ENCODE data around the gene POR. TPM values are rescaled to one million over a fixed set of nuclear protein-coding genes. Genes with fewer than 3 reads are reported as not detected.

POR gene
- total RNA-seq, 1 experiment from 2014 or later, result 151 TPM

GRCh38 chr7:75921479-75921878 lies 6.5 kb downstream of the POR start (continued):
- TF ChIP-seq, protein P1, sequence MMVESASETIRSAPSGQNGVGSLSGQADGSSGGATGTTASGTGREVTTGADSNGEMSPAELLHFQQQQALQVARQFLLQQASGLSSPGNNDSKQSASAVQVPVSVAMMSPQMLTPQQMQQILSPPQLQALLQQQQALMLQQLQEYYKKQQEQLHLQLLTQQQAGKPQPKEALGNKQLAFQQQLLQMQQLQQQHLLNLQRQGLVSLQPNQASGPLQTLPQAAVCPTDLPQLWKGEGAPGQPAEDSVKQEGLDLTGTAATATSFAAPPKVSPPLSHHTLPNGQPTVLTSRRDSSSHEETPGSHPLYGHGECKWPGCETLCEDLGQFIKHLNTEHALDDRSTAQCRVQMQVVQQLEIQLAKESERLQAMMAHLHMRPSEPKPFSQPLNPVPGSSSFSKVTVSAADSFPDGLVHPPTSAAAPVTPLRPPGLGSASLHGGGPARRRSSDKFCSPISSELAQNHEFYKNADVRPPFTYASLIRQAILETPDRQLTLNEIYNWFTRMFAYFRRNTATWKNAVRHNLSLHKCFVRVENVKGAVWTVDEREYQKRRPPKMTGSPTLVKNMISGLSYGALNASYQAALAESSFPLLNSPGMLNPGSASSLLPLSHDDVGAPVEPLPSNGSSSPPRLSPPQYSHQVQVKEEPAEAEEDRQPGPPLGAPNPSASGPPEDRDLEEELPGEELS (CRISPR knock-in tag; IDR thresholded peaks at IDR 0.05), result no peak
- TF ChIP-seq, protein P2, sequence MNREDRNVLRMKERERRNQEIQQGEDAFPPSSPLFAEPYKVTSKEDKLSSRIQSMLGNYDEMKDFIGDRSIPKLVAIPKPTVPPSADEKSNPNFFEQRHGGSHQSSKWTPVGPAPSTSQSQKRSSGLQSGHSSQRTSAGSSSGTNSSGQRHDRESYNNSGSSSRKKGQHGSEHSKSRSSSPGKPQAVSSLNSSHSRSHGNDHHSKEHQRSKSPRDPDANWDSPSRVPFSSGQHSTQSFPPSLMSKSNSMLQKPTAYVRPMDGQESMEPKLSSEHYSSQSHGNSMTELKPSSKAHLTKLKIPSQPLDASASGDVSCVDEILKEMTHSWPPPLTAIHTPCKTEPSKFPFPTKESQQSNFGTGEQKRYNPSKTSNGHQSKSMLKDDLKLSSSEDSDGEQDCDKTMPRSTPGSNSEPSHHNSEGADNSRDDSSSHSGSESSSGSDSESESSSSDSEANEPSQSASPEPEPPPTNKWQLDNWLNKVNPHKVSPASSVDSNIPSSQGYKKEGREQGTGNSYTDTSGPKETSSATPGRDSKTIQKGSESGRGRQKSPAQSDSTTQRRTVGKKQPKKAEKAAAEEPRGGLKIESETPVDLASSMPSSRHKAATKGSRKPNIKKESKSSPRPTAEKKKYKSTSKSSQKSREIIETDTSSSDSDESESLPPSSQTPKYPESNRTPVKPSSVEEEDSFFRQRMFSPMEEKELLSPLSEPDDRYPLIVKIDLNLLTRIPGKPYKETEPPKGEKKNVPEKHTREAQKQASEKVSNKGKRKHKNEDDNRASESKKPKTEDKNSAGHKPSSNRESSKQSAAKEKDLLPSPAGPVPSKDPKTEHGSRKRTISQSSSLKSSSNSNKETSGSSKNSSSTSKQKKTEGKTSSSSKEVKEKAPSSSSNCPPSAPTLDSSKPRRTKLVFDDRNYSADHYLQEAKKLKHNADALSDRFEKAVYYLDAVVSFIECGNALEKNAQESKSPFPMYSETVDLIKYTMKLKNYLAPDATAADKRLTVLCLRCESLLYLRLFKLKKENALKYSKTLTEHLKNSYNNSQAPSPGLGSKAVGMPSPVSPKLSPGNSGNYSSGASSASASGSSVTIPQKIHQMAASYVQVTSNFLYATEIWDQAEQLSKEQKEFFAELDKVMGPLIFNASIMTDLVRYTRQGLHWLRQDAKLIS (CRISPR knock-in tag; IDR thresholded peaks at IDR 0.05; ENCODE audit: borderline replicate concordance), result no peak
- TF ChIP-seq GTF2I (CRISPR knock-in tag; conservative IDR thresholded peaks at IDR 0.05) (no peak), ZNF423 (CRISPR knock-in tag; IDR thresholded peaks at IDR 0.05) (no peak), HMGA2 (CRISPR knock-in tag; IDR thresholded peaks at IDR 0.05) (no peak)

DNA sequence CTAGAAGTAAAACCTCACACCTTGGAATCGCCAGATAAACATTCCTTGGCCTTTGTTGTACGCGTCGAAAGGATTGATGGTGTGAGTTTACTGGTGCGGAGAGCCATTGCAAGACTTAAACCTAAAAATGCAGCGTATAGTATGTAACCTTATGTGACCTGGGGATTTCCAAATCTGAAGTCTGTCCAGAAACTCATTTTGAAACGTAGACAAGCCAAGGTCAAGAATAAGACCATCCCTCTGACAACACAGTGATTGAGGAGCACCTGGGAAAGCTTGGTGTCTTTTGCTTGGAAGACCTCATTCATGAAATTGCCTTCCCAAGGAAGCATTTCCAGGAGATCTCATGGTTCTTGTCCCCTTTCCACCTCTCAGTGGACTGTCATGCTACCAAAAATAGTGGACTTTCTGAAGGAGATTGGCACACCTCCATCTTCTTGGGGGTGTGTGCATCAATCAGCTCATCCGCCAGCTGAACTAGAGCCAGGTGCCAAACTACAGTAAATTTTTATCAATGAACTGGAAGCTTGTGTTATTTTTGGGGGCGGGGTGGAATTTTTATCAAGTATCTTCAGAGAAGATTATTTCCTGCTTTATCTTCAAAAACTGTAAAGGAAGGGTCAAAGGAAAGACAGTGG lies 8.1 kb downstream of the POR start:
- TF ChIP-seq, protein P3, sequence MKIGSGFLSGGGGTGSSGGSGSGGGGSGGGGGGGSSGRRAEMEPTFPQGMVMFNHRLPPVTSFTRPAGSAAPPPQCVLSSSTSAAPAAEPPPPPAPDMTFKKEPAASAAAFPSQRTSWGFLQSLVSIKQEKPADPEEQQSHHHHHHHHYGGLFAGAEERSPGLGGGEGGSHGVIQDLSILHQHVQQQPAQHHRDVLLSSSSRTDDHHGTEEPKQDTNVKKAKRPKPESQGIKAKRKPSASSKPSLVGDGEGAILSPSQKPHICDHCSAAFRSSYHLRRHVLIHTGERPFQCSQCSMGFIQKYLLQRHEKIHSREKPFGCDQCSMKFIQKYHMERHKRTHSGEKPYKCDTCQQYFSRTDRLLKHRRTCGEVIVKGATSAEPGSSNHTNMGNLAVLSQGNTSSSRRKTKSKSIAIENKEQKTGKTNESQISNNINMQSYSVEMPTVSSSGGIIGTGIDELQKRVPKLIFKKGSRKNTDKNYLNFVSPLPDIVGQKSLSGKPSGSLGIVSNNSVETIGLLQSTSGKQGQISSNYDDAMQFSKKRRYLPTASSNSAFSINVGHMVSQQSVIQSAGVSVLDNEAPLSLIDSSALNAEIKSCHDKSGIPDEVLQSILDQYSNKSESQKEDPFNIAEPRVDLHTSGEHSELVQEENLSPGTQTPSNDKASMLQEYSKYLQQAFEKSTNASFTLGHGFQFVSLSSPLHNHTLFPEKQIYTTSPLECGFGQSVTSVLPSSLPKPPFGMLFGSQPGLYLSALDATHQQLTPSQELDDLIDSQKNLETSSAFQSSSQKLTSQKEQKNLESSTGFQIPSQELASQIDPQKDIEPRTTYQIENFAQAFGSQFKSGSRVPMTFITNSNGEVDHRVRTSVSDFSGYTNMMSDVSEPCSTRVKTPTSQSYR (CRISPR knock-in tag; IDR thresholded peaks at IDR 0.05), result no peak
- TF ChIP-seq, protein P4, sequence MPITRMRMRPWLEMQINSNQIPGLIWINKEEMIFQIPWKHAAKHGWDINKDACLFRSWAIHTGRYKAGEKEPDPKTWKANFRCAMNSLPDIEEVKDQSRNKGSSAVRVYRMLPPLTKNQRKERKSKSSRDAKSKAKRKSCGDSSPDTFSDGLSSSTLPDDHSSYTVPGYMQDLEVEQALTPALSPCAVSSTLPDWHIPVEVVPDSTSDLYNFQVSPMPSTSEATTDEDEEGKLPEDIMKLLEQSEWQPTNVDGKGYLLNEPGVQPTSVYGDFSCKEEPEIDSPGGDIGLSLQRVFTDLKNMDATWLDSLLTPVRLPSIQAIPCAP (CRISPR knock-in tag; IDR thresholded peaks at IDR 0.05), result no peak
- no peak for TF ChIP-seq SMAD4 (CRISPR knock-in tag; IDR thresholded peaks at IDR 0.05)
- ATAC-seq (no peak), DNase-seq (ENCODE audit: low spot score) (no peak)
- Mint-ChIP-seq H3K36me3 (peaks cover 13% of the 10 kb centered on the region), H3K4me1 (peaks cover 13% of the 10 kb centered on the region), H3K27ac (peak overlapping the region; percentile 20; the same call in 1 of the 2 replicates), H3K27me3 (ENCODE audit: low read depth) (no peaks in the 10 kb centered on the region), H3K4me3 (no peak overlapping the region), H3K9me3 (no peaks in the 10 kb centered on the region)
- POLR2A ChIA-PET, result no interaction called here
- CTCF ChIA-PET, result no interaction called here

- ChIA-PET CTCF (interaction anchor here (0.6 kb wide), 1 partner anchor 77 kb away, joined by 3 read pairs; no protein-coding TSS in a partner anchor), POLR2A (no interaction called here)
- Mint-ChIP-seq H3K36me3 (peaks cover 23% of the 10 kb centered on the region), H3K27ac (no peak overlapping the region), H3K27me3 (ENCODE audit: low read depth) (no peaks in the 10 kb centered on the region), H3K9me3 (no peaks in the 10 kb centered on the region), H3K4me3 (no peak overlapping the region), H3K4me1 (0 out of 2 replicates have a peak, but pooled peaks cover 3% of the 10 kb centered on the region)
- ATAC-seq (no peak), DNase-seq (ENCODE audit: low spot score) (no peak)
- TF ChIP-seq, protein P2 (CRISPR knock-in tag; IDR thresholded peaks at IDR 0.05; ENCODE audit: borderline replicate concordance), result no peak
- TF ChIP-seq GRHL2 (CRISPR knock-in tag; IDR thresholded peaks at IDR 0.05; ENCODE audit: insufficient replicate concordance, severe bottlenecking) (no peak), TEAD4 (CRISPR knock-in tag; IDR thresholded peaks at IDR 0.05) (no peak), ZNF121 (CRISPR knock-in tag; IDR thresholded peaks at IDR 0.05) (no peak), RELA (CRISPR knock-in tag; IDR thresholded peaks at IDR 0.05; ENCODE audit: borderline replicate concordance) (no peak), ZNF512 (CRISPR knock-in tag; IDR thresholded peaks at IDR 0.05; ENCODE audit: borderline replicate concordance) (no peak), ATF1 (CRISPR knock-in tag; IDR thresholded peaks at IDR 0.05) (no peak), HMGA2 (CRISPR knock-in tag; IDR thresholded peaks at IDR 0.05) (no peak)
- TF ChIP-seq, protein P5, sequence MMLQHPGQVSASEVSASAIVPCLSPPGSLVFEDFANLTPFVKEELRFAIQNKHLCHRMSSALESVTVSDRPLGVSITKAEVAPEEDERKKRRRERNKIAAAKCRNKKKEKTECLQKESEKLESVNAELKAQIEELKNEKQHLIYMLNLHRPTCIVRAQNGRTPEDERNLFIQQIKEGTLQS (CRISPR knock-in tag; conservative IDR thresholded peaks at IDR 0.05), result no peak
Observed at GRCh38 chr7:75924256-75924655, 9.3 kb downstream of the POR start.

All from WTC11 (cell line).